GM19397 (cell line): ENCODE results near the gene LGR6.
"Not testable (repeated sequence)": the region's sequence is repeated elsewhere in the genome, so short reads cannot be mapped to it uniquely, and the experiment has no call there.

Experiments used
- ATAC-seq: cut with Tn5 transposase; IDR thresholded peaks from one replicate; pipeline ENCODE4 v1.9.1; 2021; ENCODE audit warnings: mild to moderate bottlenecking, moderate library complexity; ENCODE audit not compliant: unreplicated experiment

LGR6 gene

DNA sequence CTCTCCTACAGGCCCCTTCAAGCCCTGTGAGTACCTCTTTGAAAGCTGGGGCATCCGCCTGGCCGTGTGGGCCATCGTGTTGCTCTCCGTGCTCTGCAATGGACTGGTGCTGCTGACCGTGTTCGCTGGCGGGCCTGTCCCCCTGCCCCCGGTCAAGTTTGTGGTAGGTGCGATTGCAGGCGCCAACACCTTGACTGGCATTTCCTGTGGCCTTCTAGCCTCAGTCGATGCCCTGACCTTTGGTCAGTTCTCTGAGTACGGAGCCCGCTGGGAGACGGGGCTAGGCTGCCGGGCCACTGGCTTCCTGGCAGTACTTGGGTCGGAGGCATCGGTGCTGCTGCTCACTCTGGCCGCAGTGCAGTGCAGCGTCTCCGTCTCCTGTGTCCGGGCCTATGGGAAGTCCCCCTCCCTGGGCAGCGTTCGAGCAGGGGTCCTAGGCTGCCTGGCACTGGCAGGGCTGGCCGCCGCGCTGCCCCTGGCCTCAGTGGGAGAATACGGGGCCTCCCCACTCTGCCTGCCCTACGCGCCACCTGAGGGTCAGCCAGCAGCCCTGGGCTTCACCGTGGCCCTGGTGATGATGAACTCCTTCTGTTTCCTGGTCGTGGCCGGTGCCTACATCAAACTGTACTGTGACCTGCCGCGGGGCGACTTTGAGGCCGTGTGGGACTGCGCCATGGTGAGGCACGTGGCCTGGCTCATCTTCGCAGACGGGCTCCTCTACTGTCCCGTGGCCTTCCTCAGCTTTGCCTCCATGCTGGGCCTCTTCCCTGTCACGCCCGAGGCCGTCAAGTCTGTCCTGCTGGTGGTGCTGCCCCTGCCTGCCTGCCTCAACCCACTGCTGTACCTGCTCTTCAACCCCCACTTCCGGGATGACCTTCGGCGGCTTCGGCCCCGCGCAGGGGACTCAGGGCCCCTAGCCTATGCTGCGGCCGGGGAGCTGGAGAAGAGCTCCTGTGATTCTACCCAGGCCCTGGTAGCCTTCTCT is 124.6 kb downstream of the LGR6 start:
- ATAC-seq: no peak

DNA sequence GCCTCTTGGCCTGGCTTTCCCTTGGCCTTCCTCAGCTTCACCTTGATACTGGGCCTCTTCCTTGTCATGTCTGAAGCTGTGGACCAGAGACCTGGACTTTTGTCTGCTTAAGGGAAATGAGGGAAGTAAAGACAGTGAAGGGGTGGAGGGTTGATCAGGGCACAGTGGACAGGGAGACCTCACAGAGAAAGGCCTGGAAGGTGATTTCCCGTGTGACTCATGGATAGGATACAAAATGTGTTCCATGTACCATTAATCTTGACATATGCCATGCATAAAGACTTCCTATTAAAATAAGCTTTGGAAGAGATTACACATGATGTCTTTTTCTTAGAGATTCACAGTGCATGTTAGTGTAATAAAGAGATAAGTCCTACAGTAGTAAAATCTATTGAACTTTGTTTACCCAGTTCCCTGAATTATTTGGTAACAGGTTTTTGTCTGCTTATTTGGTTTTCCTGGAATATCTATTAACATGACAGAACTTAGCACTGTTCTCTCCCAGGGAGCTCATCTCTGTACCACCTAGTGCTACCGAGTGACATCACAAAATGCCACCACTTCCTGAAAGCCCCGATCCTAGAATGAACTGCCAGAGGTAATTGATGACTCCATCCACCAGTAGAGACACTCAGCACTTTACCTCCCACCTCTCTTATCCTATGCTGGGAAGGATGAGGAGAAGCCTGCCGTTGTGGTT is 125.9 kb downstream of the LGR6 start:
- ATAC-seq: no peak

GRCh38 chr1:202320081-202320405 is 126.4 kb downstream of the LGR6 start:
- ATAC-seq: no peak

GRCh38 chr1:202323731-202324130 is 130.1 kb downstream of the LGR6 start:
- ATAC-seq: no peak

DNA sequence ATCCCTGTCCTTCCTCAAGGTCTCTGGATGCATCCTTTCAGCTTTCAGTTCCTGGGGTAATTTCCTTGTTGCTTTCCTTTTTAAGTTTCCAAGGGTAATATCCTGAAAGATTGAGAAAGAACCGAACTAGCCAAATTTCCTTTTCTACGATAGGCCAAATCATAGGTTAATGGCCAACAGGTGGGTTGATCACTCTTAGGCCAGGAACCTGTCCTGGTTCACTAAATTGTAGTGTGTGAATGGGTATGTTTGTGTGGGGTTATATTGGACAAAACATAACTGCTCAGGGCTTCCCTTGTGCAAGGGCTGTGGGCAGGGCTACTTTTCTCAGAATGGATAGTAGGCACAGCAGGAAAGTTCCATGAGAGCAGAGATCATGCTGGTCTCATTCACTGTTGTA is 131.0 kb downstream of the LGR6 start:
- ATAC-seq: no peak

DNA sequence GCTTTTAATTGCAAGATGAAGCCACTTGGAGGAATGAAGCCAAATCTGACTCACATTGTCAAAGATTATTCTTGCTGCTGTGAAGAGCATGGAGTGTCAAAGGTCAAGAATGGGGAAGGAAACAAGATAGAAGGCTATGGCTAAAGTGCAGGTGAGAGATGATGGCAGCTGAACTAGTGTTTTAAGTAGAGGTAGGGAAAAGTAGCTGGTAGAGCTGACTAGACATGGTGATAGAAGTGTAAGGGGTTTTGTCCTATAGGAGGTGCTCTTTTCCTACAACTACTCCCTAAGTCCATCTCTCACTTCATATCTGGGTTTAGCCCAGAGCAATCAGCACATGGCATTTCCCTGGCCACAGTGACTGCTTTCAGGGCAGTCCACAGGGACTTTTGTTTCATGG is 136.3 kb downstream of the LGR6 start:
- ATAC-seq: no peak

DNA sequence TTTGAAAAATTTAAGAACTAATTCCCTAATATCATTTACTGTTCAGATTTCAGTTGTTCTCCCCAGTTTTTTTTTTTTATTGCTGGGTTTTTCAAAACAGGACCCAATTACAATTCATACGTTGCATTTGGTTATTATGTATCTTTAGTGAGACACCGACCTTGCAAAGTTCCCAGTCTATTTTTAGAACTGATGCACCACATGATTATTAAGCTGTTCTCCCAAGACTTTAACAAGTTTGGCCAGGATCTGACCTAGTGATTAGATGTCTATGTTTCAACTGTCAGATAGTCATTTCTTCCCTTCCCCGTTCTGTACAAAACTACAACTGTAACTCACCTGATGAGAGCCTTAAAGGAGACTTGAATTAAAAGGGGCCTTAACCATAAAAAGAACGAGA is 140.3 kb downstream of the LGR6 start:
- no peak for ATAC-seq

- no peak for ATAC-seq
Observed at GRCh38 chr1:202343652-202344349, 150.2 kb downstream of the LGR6 start.

- no peak for ATAC-seq
Observed at GRCh38 chr1:202348005-202348508, 154.5 kb downstream of the LGR6 start.

DNA sequence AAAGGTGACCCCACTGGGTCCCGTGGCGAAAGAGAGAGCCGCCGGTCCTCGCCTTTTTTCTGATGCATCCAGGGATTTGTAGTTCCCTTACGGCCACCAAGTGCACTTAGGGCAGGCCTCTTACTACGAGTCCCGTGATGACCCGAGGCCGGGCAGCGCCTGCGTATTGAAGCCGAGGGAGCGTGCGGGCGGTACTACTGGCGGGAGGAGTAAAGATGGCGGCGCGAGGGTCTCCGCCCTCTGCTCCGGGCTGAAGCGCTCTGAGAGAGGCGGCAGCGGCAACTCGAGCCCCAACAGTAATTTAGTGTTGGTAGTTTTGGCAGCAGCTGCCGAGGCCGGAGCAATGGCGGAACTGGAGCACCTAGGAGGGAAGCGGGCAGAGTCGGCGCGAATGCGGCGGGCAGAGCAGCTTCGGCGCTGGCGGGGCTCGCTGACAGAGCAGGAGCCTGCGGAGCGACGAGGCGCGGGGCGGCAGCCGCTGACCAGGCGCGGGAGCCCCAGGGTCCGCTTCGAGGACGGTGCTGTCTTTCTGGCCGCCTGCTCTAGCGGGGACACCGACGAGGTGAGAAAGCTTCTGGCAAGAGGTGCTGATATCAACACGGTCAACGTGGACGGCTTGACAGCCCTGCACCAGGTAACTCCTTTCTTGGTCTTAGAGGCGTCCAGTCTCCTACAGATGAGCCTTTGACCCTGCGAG is 155.1 kb downstream of the LGR6 start, which contains the start of gene PPP1R12B:
Gene PPP1R12B (plus strand): TSS at position 191 of the 697 bp plus-strand sequence. CDS start 153 bp downstream, at position 344.
- peak; percentile 98 for ATAC-seq

- ATAC-seq: no peak
Observed at GRCh38 chr1:202349206-202349928, 155.8 kb downstream of the LGR6 start.

GRCh38 chr1:202351725-202352124 is 158.1 kb downstream of the LGR6 start:
- no peak for ATAC-seq

DNA sequence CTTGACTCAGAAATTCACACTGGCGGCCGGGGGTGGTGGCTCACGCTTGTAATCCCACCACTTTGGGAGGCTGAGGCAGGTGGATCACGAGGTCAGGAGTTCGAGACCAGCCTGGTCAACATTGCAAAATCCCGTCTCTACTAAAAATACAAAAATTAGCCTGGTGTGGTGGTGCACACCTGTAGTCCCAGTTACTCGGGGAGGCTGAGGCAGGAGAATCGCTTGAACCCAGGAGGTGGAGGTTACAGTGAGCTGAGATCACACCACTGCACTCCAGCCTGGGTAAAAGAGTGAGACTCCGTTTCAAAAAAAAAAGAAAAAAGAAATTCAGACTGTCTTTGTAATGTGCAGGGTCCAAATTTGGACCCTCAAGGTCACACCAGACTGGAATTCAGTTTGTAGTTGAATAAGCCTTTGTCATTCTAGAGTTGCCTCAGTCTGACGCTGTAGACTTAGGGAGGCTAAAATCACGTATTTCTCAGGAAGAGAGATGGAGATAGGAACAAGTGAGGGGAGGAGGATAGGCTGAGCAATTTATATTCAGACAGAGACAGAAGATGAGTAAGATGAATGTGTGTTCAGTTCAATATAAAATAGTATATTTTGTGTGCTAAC is 159.1 kb downstream of the LGR6 start:
- ATAC-seq: not testable (repeated sequence)

- no peak for ATAC-seq
Observed at GRCh38 chr1:202355944-202356553, 162.4 kb downstream of the LGR6 start.

DNA sequence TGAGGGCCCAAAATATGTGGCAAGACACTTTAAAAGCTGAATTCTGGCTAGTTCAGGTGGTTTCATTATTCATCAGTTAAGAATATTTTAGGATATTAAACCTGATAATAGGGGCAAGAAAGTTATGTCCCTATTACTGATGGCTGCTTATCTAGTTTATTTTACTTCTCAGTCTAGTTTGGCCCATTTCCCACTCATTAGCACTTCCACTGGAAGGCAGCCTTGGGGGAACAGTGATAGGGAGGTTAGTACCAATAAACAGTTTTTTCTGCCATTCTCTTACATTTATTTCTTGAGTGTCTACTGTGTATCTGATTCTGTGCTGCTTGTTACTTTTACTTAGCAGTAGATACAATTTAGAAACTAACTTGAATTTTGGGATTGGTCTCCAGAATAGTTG is 163.9 kb downstream of the LGR6 start:
- ATAC-seq: no peak

GRCh38 chr1:202361224-202361623 is 167.6 kb downstream of the LGR6 start:
- no peak for ATAC-seq

GRCh38 chr1:202361701-202362100 is 168.1 kb downstream of the LGR6 start:
- no peak for ATAC-seq

GRCh38 chr1:202362212-202362611 is 168.6 kb downstream of the LGR6 start:
- no peak for ATAC-seq
